Neural cell (in vitro differentiated cells): ENCODE data around the gene NDE1. TPM values are rescaled to one million over a fixed set of nuclear protein-coding genes. Genes with fewer than 3 reads are reported as not detected.
A peak's percentile ranks its signal among the peaks of the same experiment; 100 is the strongest.

Experiments used
- H2AFZ ChIP-seq: fragments of 200-600, 300-800 bp; sonication (generic), shearing (Covaris generic); 2 replicates; pipeline ENCODE4 v1.6.0; 2014; ENCODE audit warnings: low read depth, mild to moderate bottlenecking, antibody characterized with exemption, low read length, moderate library complexity
- H3F3A ChIP-seq: fragments of 200-600 bp; shearing (Covaris generic); 2 replicates; pipeline ENCODE4 v1.6.1; 2016; ENCODE audit warnings: mild to moderate bottlenecking, moderate library complexity, mixed read lengths, antibody characterized with exemption, low read length; ENCODE audit not compliant: insufficient read depth, poor library complexity, severe bottlenecking
- H3K27ac ChIP-seq: fragments of 200-600, 300-800 bp; sonication (generic), shearing (Covaris generic); 2 replicates; pipeline ENCODE4 v1.5.1; 2014; ENCODE audit warnings: mild to moderate bottlenecking, low read length, moderate library complexity
- H3K27me3 ChIP-seq: fragments of 300-800, 200-600 bp; sonication (generic), shearing (Covaris generic); 2 replicates; pipeline ENCODE4 v1.6.0; 2014; ENCODE audit warnings: mild to moderate bottlenecking, low read depth, low read length, moderate library complexity; ENCODE audit not compliant: insufficient read depth
- H3K36me3 ChIP-seq: fragments of 300-800, 200-600 bp; sonication (generic), shearing (Covaris generic); 2 replicates; pipeline ENCODE4 v1.5.1; 2014; ENCODE audit warnings: mild to moderate bottlenecking, antibody characterized with exemption, low read length, moderate library complexity; ENCODE audit not compliant: insufficient read depth
- H3K4me2 ChIP-seq: fragments of 300-800, 200-600 bp; sonication (generic), shearing (Covaris generic); 2 replicates; pipeline ENCODE4 v1.6.0; 2014; ENCODE audit warnings: mild to moderate bottlenecking, low read length
- H3K4me3 ChIP-seq: fragments of 300-800, 200-600 bp; sonication (generic), shearing (Covaris generic); 2 replicates; pipeline ENCODE4 v1.5.1; 2014; ENCODE audit warnings: mild to moderate bottlenecking, low read length, moderate library complexity
- H3K79me2 ChIP-seq: fragments of 200-600 bp; shearing (Covaris generic); replicated peaks from 2 replicates; pipeline ENCODE4 v1.6.0; 2014; ENCODE audit warnings: mild to moderate bottlenecking, low read length, moderate library complexity; ENCODE audit not compliant: insufficient read depth
- H3K9ac ChIP-seq: fragments of 300-800, 200-600 bp; sonication (generic), shearing (Covaris generic); 2 replicates; pipeline ENCODE4 v1.6.1; 2016; ENCODE audit warnings: mild to moderate bottlenecking, low read length, mixed read lengths
- H3K9me2 ChIP-seq: fragments of 200-600 bp; shearing (Covaris generic); 2 replicates; pipeline ENCODE4 v1.6.1; 2016; ENCODE audit warnings: mild to moderate bottlenecking, low read length, mixed read lengths; ENCODE audit not compliant: insufficient read depth
- H3K9me3 ChIP-seq: fragments of 200-600, 300-800 bp; sonication (generic), shearing (Covaris generic); 2 replicates; pipeline ENCODE4 v1.6.1; 2016; ENCODE audit warnings: mild to moderate bottlenecking, mixed run types, low read length, moderate library complexity, mixed read lengths
- H4K20me1 ChIP-seq: fragments of 200-600 bp; shearing (Covaris generic); 2 replicates; pipeline ENCODE4 v1.6.1; 2016; ENCODE audit warnings: mild to moderate bottlenecking, mixed run types; ENCODE audit not compliant: insufficient read depth
- CTCF ChIP-seq: fragments of 450-650 bp; IDR thresholded peaks from 2 replicates; pipeline ENCODE4 v1.5.1; 2014; ENCODE audit warnings: antibody characterized with exemption, mild to moderate bottlenecking, moderate library complexity; ENCODE audit not compliant: poor library complexity, severe bottlenecking
- EP300 ChIP-seq: fragments of 450-650 bp; conservative IDR thresholded peaks from 2 replicates; pipeline ENCODE4 v1.6.1; 2014; ENCODE audit warnings: antibody characterized with exemption, mild to moderate bottlenecking, moderate library complexity; ENCODE audit not compliant: poor library complexity, severe bottlenecking
- EZH2 ChIP-seq: fragments of 200-600, 300-800 bp; shearing (Covaris generic), sonication (generic); IDR thresholded peaks from 2 replicates; pipeline ENCODE4 v1.6.1; 2014; ENCODE audit warnings: antibody characterized with exemption, low read length, borderline replicate concordance, mild to moderate bottlenecking; ENCODE audit not compliant: insufficient read depth, poor library complexity, severe bottlenecking
- MXI1 ChIP-seq: fragments of 450-650 bp; conservative IDR thresholded peaks from 2 replicates; pipeline ENCODE4 v1.6.1; 2014; ENCODE audit warnings: antibody characterized with exemption, mild to moderate bottlenecking; ENCODE audit not compliant: poor library complexity, severe bottlenecking
- POLR2AphosphoS5 ChIP-seq: IDR thresholded peaks from 2 replicates; pipeline ENCODE4 v1.6.1; 2012
- RAD21 ChIP-seq: fragments of 450-650 bp; conservative IDR thresholded peaks from 2 replicates; pipeline ENCODE4 v1.6.1; 2014; ENCODE audit warnings: antibody characterized with exemption, mild to moderate bottlenecking, moderate library complexity
- REST ChIP-seq: IDR thresholded peaks from 2 replicates; pipeline ENCODE4 v1.6.1; 2012; ENCODE audit warnings: borderline replicate concordance
- SMC3 ChIP-seq: fragments of 450-650 bp; conservative IDR thresholded peaks from 2 replicates; pipeline ENCODE4 v1.6.1; 2014; ENCODE audit warnings: antibody characterized with exemption, mild to moderate bottlenecking, moderate library complexity; ENCODE audit not compliant: poor library complexity
- TAF1 ChIP-seq: IDR thresholded peaks from 2 replicates; pipeline ENCODE4 v1.6.1; 2012; ENCODE audit warnings: low read depth
- polyA plus RNA-seq: library from polyadenylated mRNA; depleted of rRNA; stranded (reverse); fragments of >200 nt; gene quantifications from 2 replicates; pipeline ENCODE4 v1.2.3, GENCODE V29; 2014

NDE1 gene
- polyA plus RNA-seq, 1 donor from 2014 or later = not detected

- Histone ChIP-seq H3K4me2 (no peak overlapping the region), H2AFZ (no peak overlapping the region), H3K36me3 (no peaks in the 10 kb centered on the region), H3K9me3 (no peaks in the 10 kb centered on the region), H3K9ac (no peak overlapping the region), H3K27ac (no peak overlapping the region), H3K4me3 (no peak overlapping the region), H3K27me3 (no peaks in the 10 kb centered on the region), H3F3A (no peaks in the 10 kb centered on the region), H3K79me2 (no peaks in the 10 kb centered on the region), H4K20me1 (no peaks in the 10 kb centered on the region), H3K9me2 (no peaks in the 10 kb centered on the region)
- TF ChIP-seq RAD21 = no peak
- TF ChIP-seq SMC3 = no peak
- no peak for TF ChIP-seq MXI1
- TF ChIP-seq POLR2AphosphoS5 = no peak
- TF ChIP-seq TAF1 = no peak
- no peak for TF ChIP-seq EP300
- no peak for TF ChIP-seq CTCF
- TF ChIP-seq REST = no peak
- no peak for TF ChIP-seq EZH2
Observed at GRCh38 chr16:15775209-15775608, 125.2 kb downstream of the NDE1 start.

- H3K9me2 ChIP-seq = no peaks in the 10 kb centered on the region
- no peaks in the 10 kb centered on the region for H3F3A ChIP-seq
- no peaks in the 10 kb centered on the region for H4K20me1 ChIP-seq
- no peaks in the 10 kb centered on the region for H3K79me2 ChIP-seq
- no peak for TF ChIP-seq MXI1
- no peak for TF ChIP-seq TAF1
- TF ChIP-seq SMC3 = no peak
- TF ChIP-seq EP300 = no peak
- TF ChIP-seq CTCF = no peak
- TF ChIP-seq POLR2AphosphoS5 = no peak
- no peak for TF ChIP-seq RAD21
- no peak for TF ChIP-seq EZH2
- TF ChIP-seq REST = no peak
- H3K27me3 ChIP-seq = no peaks in the 10 kb centered on the region
- no peak overlapping the region for H2AFZ ChIP-seq
- H3K36me3 ChIP-seq = no peaks in the 10 kb centered on the region
- no peak overlapping the region for H3K9ac ChIP-seq
- H3K4me3 ChIP-seq = no peak overlapping the region
- H3K9me3 ChIP-seq = no peaks in the 10 kb centered on the region
- peak overlapping the region; percentile 44 for H3K27ac ChIP-seq
- H3K4me2 ChIP-seq = no peak overlapping the region
Observed at GRCh38 chr16:15775663-15776304, 125.7 kb downstream of the NDE1 start.
